DND-41 (cell line): ENCODE results near the gene LHFPL4.

Experiments used
- ATAC-seq: fragments of 200-7000 bp; cut with Tn5 transposase; 3 replicates; pipeline ENCODE4 v1.9.1; 2021; ENCODE audit warnings: low read depth; ENCODE audit not compliant: insufficient read depth
- DNase-seq: peaks from one replicate; pipeline ENCODE4 v3.0.0-alpha.2; 2020
- H2AFZ ChIP-seq: 2 replicates; pipeline ENCODE4 v1.6.0; 2012; ENCODE audit warnings: low read depth, low read length
- H3K27ac ChIP-seq: 2 replicates; pipeline ENCODE4 v1.5.1; 2012; ENCODE audit warnings: low read length, inconsistent platforms
- H3K27me3 ChIP-seq: fragments of 200-600 bp; sonication (generic); 2 replicates; pipeline ENCODE4 v1.6.0; 2012; ENCODE audit warnings: low read length, mild to moderate bottlenecking, inconsistent platforms; ENCODE audit not compliant: insufficient read depth, poor library complexity
- H3K36me3 ChIP-seq: 2 replicates; pipeline ENCODE4 v1.5.1; 2012; ENCODE audit warnings: low read length, inconsistent platforms; ENCODE audit not compliant: insufficient read depth
- H3K4me1 ChIP-seq: 2 replicates; pipeline ENCODE4 v1.5.1; 2012; ENCODE audit warnings: mild to moderate bottlenecking, low read length; ENCODE audit not compliant: insufficient read depth
- H3K4me2 ChIP-seq: 2 replicates; pipeline ENCODE4 v1.6.0; 2012; ENCODE audit warnings: mild to moderate bottlenecking, moderate library complexity, low read length, inconsistent platforms; ENCODE audit not compliant: insufficient read depth
- H3K4me3 ChIP-seq, 2 experiments: fragments of 200-600 bp in 1 of 2; shearing (Covaris generic) in 1 of 2; 2 replicates each; pipeline ENCODE4 v1.5.1; 2012 to 2016; ENCODE audit warnings: inconsistent platforms in 2 of 2, low read length in 2 of 2, mild to moderate bottlenecking in 2 of 2, low read depth in 1 of 2, moderate library complexity in 1 of 2
- H3K79me2 ChIP-seq: 2 replicates; pipeline ENCODE4 v1.6.0; 2012; ENCODE audit warnings: low read length, inconsistent platforms; ENCODE audit not compliant: insufficient read depth
- H3K9ac ChIP-seq: 2 replicates; pipeline ENCODE4 v1.6.0; 2012; ENCODE audit warnings: low read depth, mild to moderate bottlenecking, inconsistent platforms, low read length, moderate library complexity
- H3K9me3 ChIP-seq: 2 replicates; pipeline ENCODE4 v1.5.1; 2012; ENCODE audit warnings: low read length, moderate library complexity, mild to moderate bottlenecking, inconsistent platforms; ENCODE audit not compliant: insufficient read depth, severe bottlenecking
- H4K20me1 ChIP-seq: 2 replicates; pipeline ENCODE4 v1.6.0; 2012; ENCODE audit warnings: low read length; ENCODE audit not compliant: insufficient read depth
- CTCF ChIP-seq: IDR thresholded peaks from 2 replicates; pipeline ENCODE4 v1.5.1; 2012; ENCODE audit warnings: borderline replicate concordance, low read length, moderate library complexity, mild to moderate bottlenecking; ENCODE audit not compliant: poor library complexity, severe bottlenecking; ENCODE audit errors: extremely low read depth
- EZH2 ChIP-seq: IDR thresholded peaks from 3 replicates; pipeline ENCODE4 v1.6.1; 2012; ENCODE audit warnings: borderline replicate concordance, low read depth, mild to moderate bottlenecking, moderate library complexity, low read length, inconsistent platforms; ENCODE audit not compliant: severe bottlenecking

Gene LHFPL4

GRCh38 chr3:9469986-9470385 is 83.6 kb downstream of the LHFPL4 start:
- no peaks in the 10 kb centered on the region for H3K9me3 ChIP-seq
- H3K4me2 ChIP-seq: no peak overlapping the region
- no peak for ATAC-seq
- H3K36me3 ChIP-seq: peaks cover 98% of the 10 kb centered on the region
- H3K4me1 ChIP-seq: no peaks in the 10 kb centered on the region
- H3K27ac ChIP-seq: no peak overlapping the region
- TF ChIP-seq EZH2 (no peak), CTCF (no peak)
- H3K27me3 ChIP-seq: no peaks in the 10 kb centered on the region
- H3K4me3 ChIP-seq: no peak overlapping the region
- H4K20me1 ChIP-seq: peaks cover 11% of the 10 kb centered on the region
- DNase-seq: no peak
- H2AFZ ChIP-seq: no peak overlapping the region
- H3K79me2 ChIP-seq: no peaks in the 10 kb centered on the region
- no peak overlapping the region for H3K9ac ChIP-seq

GRCh38 chr3:9468460-9468859 is 85.2 kb downstream of the LHFPL4 start:
- H2AFZ ChIP-seq: no peak overlapping the region
- no peaks in the 10 kb centered on the region for H3K4me1 ChIP-seq
- no peaks in the 10 kb centered on the region for H3K9me3 ChIP-seq
- H3K4me2 ChIP-seq: no peak overlapping the region
- TF ChIP-seq EZH2: no peak
- no peak for TF ChIP-seq CTCF
- no peaks in the 10 kb centered on the region for H3K79me2 ChIP-seq
- peaks cover 98% of the 10 kb centered on the region for H3K36me3 ChIP-seq
- peaks cover 8% of the 10 kb centered on the region for H4K20me1 ChIP-seq
- DNase-seq (no peak), ATAC-seq (no peak)
- no peak overlapping the region for H3K4me3 ChIP-seq
- no peak overlapping the region for H3K9ac ChIP-seq
- no peaks in the 10 kb centered on the region for H3K27me3 ChIP-seq
- no peak overlapping the region for H3K27ac ChIP-seq

GRCh38 chr3:9467451-9467850 is 86.2 kb downstream of the LHFPL4 start:
- no peak overlapping the region for H3K4me2 ChIP-seq
- peaks cover 97% of the 10 kb centered on the region for H3K36me3 ChIP-seq
- no peaks in the 10 kb centered on the region for H3K79me2 ChIP-seq
- no peak for DNase-seq
- TF ChIP-seq EZH2 (no peak), CTCF (no peak)
- no peak overlapping the region for H3K9ac ChIP-seq
- peaks cover 8% of the 10 kb centered on the region for H4K20me1 ChIP-seq
- no peak overlapping the region for H3K4me3 ChIP-seq
- H3K4me1 ChIP-seq: no peaks in the 10 kb centered on the region
- no peak overlapping the region for H3K27ac ChIP-seq
- no peaks in the 10 kb centered on the region for H3K27me3 ChIP-seq
- peak; percentile 27; the same call in 2 of the 3 replicates for ATAC-seq
- H3K9me3 ChIP-seq: no peaks in the 10 kb centered on the region
- no peak overlapping the region for H2AFZ ChIP-seq
